ENCODE measurements around the gene SRRM5. TPM values are rescaled to one million over a fixed set of nuclear protein-coding genes. Genes with fewer than 3 reads are reported as not detected.
A peak's percentile ranks its signal among the peaks of the same experiment; 100 is the strongest.

Gene SRRM5
- total RNA-seq, 2 donors from 2014 or later: 0.28 TPM; not detected in 1

DNA sequence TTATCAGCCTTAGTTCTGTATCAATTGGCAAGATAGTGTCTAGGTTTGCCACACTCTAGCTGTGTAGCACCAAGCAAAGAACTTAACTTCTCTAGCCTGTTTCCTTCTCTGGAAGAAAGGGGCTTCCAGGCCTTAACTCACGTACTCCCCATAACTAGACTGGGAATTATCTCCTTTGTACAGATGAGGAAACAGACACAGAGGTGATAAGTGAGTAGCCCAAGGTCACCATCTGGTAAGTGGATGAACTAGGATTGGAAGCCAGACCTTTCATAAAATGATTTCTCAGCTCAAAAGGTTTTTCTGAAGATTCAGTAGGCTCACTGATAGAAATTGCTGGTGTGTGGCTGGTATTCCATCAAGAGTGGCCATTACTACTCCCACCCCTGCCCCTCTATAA lies 4.4 kb downstream of the SRRM5 start:
- peaks cover 0 to 17% of the 10 kb centered on the region in 2 donors for H3K4me1 ChIP-seq
- no peaks in the 10 kb centered on the region for H3K27me3 ChIP-seq
- peaks cover 22% of the 10 kb centered on the region for H3K36me3 ChIP-seq
- no peak for DNase-seq (ENCODE audit: low spot score)
- H3K4me3 ChIP-seq: no peak overlapping the region
- no peaks in the 10 kb centered on the region for H3K9me3 ChIP-seq
- TF ChIP-seq, protein P1, sequence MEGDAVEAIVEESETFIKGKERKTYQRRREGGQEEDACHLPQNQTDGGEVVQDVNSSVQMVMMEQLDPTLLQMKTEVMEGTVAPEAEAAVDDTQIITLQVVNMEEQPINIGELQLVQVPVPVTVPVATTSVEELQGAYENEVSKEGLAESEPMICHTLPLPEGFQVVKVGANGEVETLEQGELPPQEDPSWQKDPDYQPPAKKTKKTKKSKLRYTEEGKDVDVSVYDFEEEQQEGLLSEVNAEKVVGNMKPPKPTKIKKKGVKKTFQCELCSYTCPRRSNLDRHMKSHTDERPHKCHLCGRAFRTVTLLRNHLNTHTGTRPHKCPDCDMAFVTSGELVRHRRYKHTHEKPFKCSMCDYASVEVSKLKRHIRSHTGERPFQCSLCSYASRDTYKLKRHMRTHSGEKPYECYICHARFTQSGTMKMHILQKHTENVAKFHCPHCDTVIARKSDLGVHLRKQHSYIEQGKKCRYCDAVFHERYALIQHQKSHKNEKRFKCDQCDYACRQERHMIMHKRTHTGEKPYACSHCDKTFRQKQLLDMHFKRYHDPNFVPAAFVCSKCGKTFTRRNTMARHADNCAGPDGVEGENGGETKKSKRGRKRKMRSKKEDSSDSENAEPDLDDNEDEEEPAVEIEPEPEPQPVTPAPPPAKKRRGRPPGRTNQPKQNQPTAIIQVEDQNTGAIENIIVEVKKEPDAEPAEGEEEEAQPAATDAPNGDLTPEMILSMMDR (IDR thresholded peaks at IDR 0.05): no peak
- no peak overlapping the region for H3K27ac ChIP-seq

DNA sequence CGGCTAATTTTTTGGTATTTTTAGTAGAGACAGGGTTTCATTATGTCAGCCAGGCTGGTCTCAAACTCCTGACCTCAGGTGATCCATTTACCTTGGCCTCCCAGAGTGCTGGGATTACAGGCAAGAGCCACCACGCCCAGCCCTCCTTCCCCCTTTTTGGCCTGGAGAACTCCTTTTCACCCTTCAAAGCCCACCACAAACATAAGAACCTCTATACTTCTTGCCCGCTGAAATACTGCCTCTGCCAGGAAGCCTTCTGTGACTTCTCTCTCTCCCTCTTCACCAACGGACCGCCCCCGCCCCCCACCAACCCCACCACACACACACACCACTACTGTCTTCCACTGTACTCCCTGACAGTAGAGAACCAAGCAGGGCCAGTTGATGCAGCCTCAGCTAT lies 5.1 kb downstream of the SRRM5 start:
- Histone ChIP-seq H3K4me3 (no peak overlapping the region), H3K4me1 (peaks cover 0 to 17% of the 10 kb centered on the region in 2 donors), H3K27ac (no peak overlapping the region), H3K27me3 (no peaks in the 10 kb centered on the region), H3K36me3 (peaks cover 19% of the 10 kb centered on the region), H3K9me3 (no peaks in the 10 kb centered on the region)
- no peak for DNase-seq (ENCODE audit: low spot score)
- TF ChIP-seq, protein P1 (IDR thresholded peaks at IDR 0.05): no peak

DNA sequence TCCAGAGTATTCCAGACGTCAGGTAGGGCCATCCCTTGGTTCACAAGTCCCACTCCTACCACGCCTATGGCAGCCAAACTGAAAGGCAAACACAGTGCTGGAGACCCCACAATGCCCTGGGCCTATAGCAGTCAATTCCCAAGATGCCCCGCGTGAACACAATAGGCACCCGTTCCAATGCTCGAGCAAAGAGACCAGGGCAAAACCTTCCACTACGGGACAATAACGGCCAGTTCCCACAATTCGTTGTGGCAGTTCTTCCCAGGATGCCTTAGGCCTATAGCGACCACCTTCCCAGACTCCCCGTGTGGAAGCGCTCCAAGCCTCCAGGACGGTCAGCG lies 7.0 kb downstream of the SRRM5 start:
- Histone ChIP-seq H3K4me3 (peak overlapping the region; percentile 86 to 92), H3K4me1 (peaks cover 0 to 17% of the 10 kb centered on the region in 2 donors), H3K27ac (peak overlapping the region; percentile 94 to 97), H3K9me3 (no peaks in the 10 kb centered on the region), H3K36me3 (peaks cover 2% of the 10 kb centered on the region), H3K27me3 (no peaks in the 10 kb centered on the region)
- DNase-seq (ENCODE audit: low spot score): no peak
- TF ChIP-seq, protein P1 (IDR thresholded peaks at IDR 0.05): no peak

DNA sequence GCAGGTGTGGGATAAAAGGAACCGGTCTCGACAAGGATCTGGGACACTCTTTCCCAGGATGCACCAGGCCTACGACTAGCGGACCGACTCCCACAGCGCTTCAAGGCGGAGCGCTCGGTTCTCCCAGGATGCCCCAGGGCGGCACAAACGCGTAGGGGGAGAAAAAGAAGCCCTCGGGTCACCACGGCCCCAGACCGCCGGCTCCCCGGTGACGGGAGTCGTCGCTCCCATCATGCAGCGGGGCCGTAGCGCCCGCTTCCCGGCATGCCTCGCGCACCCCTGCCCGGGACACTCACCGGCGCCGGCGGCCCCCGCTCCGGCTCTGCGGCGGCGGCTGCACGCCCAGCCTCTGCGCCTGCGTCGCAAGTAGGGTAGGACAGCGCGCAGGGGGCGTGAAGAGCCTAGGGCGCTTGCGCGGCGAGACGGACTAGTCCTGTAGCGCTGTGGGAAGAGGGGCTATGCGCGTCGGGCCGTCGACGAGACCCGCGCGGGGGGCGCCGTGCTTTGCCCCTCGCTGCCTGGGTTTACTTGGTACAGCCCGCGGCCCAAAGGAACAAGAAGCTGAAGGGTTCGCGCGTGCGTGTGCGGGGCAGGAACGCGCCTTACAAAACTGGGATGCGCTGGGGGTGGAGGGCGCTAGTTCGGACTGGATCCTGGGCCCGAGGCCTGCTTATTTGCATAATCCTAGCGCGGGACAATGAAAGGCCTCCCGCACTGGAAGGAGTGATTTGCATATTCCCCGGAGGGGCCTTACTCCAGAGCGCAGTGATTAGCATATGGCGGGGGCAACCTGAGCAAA lies 7.6 kb downstream of the SRRM5 start, which contains the start of gene ZNF428:
ZNF428 (minus strand) TSS at position 368 of the 799 bp plus-strand sequence. CDS start 5,325 bp downstream, outside the sequence.
- Histone ChIP-seq H3K4me3 (peak within 1 kb of the TSS; percentile 86 to 92), H3K27ac (peak within 1 kb of the TSS; percentile 94 to 97), H3K4me1 (peaks cover 0 to 17% of the 10 kb centered on the region in 2 donors), H3K9me3 (no peaks in the 10 kb centered on the region), H3K36me3 (no peaks in the 10 kb centered on the region), H3K27me3 (no peaks in the 10 kb centered on the region)
- peak; percentile 88 for DNase-seq (ENCODE audit: low spot score)
- TF ChIP-seq, protein P1 (IDR thresholded peaks at IDR 0.05): no peak

DNA sequence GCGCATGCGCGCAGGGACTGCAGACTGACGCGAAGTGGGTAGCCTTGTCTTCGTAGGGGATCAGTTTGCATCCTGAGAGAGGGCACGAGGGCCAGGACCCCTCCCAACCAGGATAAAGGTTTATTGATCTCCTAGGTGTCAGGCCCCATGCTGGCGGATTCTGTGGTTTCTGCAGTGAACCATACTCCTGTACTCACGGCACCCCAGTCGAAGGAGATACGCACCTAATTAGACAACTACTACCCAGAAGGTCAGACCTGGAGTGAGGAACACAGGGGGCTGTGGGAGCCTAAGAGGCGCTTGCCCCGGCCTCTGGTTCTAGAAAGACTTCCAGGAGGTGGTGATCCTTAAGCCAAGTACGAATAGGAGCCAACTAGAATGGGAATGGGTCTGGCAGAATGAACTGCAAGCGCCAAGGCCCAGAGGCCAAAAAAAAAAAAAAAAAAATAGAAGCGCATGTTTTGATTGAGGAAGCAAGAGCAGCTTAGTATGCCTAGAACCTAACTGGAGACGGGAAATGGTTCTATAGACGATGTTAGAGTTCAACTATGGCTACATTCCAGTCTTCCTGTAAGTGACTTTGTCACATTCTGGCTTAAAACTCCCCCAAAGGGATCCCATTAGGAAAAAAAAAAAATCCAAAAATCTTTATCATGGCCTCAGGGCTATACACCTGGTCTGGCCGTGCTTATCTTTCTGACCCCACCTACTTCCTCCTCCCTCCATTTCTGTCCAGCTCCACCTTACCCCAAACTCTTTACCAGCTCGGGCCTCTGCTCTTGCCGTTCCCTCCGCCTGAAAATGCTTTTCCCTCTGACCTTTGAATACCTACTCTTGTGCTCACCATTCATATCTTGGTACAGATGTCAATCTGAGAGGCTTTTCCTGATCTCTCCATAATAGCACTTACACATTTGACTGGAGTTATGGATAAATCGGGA lies 8.4 kb downstream of the SRRM5 start:
- no peaks in the 10 kb centered on the region for H3K9me3 ChIP-seq
- DNase-seq (ENCODE audit: low spot score): no peak
- TF ChIP-seq, protein P1 (IDR thresholded peaks at IDR 0.05): no peak
- peak overlapping the region; percentile 86 to 92 for H3K4me3 ChIP-seq
- H3K4me1 ChIP-seq: peaks cover 0 to 17% of the 10 kb centered on the region in 2 donors
- H3K27ac ChIP-seq: peak overlapping the region; percentile 94 to 97
- no peaks in the 10 kb centered on the region for H3K27me3 ChIP-seq
- H3K36me3 ChIP-seq: no peaks in the 10 kb centered on the region

Data from right atrium auricular region (tissue), 2 donors.